Transverse colon (tissue), 4 donors: ENCODE measurements around the gene KIFC3. TPM values are rescaled to one million over a fixed set of nuclear protein-coding genes. Genes with fewer than 3 reads are reported as not detected.
A peak's percentile ranks its signal among the peaks of the same experiment; 100 is the strongest.
"Not testable (repeated sequence)": the region's sequence is repeated elsewhere in the genome, so short reads cannot be mapped to it uniquely, and the experiment has no call there.

ENCODE experiments used
- DNase-seq: peaks from one replicate; pipeline ENCODE4 v3.0.0-alpha.2; 2019
- H3K27ac ChIP-seq, 4 donors: fragments of 200-600 bp; sonication (generic); 2 replicates each; pipeline ENCODE4 v1.5.1; 2016 to 2018; ENCODE audit warnings: inconsistent platforms in 4 of 4
- H3K27me3 ChIP-seq: fragments of 200-600 bp; sonication (generic); 2 replicates; pipeline ENCODE4 v1.5.1; 2017; ENCODE audit warnings: inconsistent platforms
- H3K36me3 ChIP-seq, 4 donors: fragments of 200-600 bp; sonication (generic); 2 replicates each; pipeline ENCODE4 v1.5.1; 2017 to 2019; ENCODE audit warnings: inconsistent platforms in 4 of 4
- H3K4me1 ChIP-seq, 4 donors: fragments of 200-600 bp; sonication (generic); 2 replicates each; pipeline ENCODE4 v1.5.1; 2017 to 2020; ENCODE audit warnings: inconsistent platforms in 4 of 4
- H3K4me3 ChIP-seq, 4 donors: fragments of 200-600 bp; sonication (generic); 1 replicate in 1 of 4; 2 replicates in 3 of 4; pipeline versions ENCODE4 v1.5.1 to v1.6.1; 2017 to 2019; ENCODE audit warnings: inconsistent platforms in 4 of 4
- H3K9me3 ChIP-seq, 2 donors: fragments of 200-600 bp; sonication (generic); 2 replicates each; pipeline ENCODE4 v1.5.1; 2017 to 2019; ENCODE audit warnings: inconsistent platforms in 2 of 2
- CTCF ChIP-seq, 5 experiments: fragments of 200-600 bp in 3 of 5; fragments of 450-650 bp in 2 of 5; sonication (generic) in 3 of 5; IDR thresholded peaks; 1 replicate in 2 of 5; 2 replicates in 3 of 5; pipeline ENCODE4 v1.5.1; 2016 to 2017; ENCODE audit warnings: antibody characterized with exemption in 5 of 5, inconsistent platforms in 3 of 5, mild to moderate bottlenecking in 2 of 5, moderate library complexity in 1 of 5
- EP300 ChIP-seq: sonication (generic); formaldehyde crosslinking; IDR thresholded peaks from one replicate; pipeline ENCODE4 v1.6.1; 2017; ENCODE audit warnings: antibody characterized with exemption, low read depth
- POLR2A ChIP-seq: fragments of 450-650 bp; IDR thresholded peaks from one replicate; pipeline ENCODE4 v1.6.1; 2016; ENCODE audit warnings: antibody characterized with exemption, mild to moderate bottlenecking, moderate library complexity
- POLR2AphosphoS5 ChIP-seq, 3 donors: sonication (generic); formaldehyde crosslinking; IDR thresholded peaks; one replicate each; pipeline ENCODE4 v1.6.1; 2016; ENCODE audit warnings: antibody characterized with exemption in 3 of 3
- WGBS, 2 donors: methylation state at CpG; one replicate each; pipeline ENCODE4 v1.1.5; 2018; ENCODE audit warnings: low coverage in 1 of 2; 5-methylcytosine and 5-hydroxymethylcytosine counted together
- in situ Hi-C, 4 donors: fragments of 200-750 bp; cut with MboI; loops; one replicate each; pipeline versions ENCODE4 v1.15.0 to v1.15.1; 2017; ENCODE audit warnings: low sequenced_read_pairs in 3 of 4, low pct_ligation_motif_present in 1 of 4, low pct_unique_long_range_greater_than_20kb in 1 of 4
- intact Hi-C: fragments of 100-400 bp; cut with DNase I; formaldehyde crosslinking; loops from one replicate; pipeline ENCODE4 v1.15.1; 2023; ENCODE audit warnings: low total_unique reads
- total RNA-seq, 4 donors: library from RNA; depleted of rRNA; stranded (reverse); fragments of >200 nt; gene quantifications; one replicate each; pipeline ENCODE4 v1.1.0, GENCODE V29; 2016

The KIFC3 gene
- total RNA-seq, 4 donors from 2014 or later = 5.2 to 46.8 (median 13.5) TPM

DNA sequence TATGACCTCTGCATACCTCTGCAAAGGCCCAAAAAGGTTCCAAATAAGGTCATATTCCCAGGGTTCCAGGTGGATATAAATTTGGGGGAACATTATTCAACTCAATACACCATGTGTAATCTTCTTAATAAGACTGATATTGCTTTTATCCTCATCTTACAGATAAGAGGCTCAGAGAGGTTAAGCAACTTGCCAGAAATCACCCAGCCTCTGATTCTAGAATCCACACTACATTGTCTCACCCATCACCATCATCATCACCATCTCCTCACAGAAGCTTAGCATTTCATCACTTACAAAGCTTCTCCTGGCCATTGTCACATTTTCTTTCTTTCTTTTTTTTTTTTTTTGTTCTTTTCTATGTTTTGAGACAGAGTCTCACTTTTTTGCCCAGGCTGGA lies 15.4 kb upstream of the KIFC3 start:
- Histone ChIP-seq H3K4me3 (no peak overlapping the region), H3K27me3 (no peaks in the 10 kb centered on the region), H3K36me3 (no peaks in the 10 kb centered on the region), H3K4me1 (peaks cover 6 to 29% (median 12%) of the 10 kb centered on the region in 4 donors), H3K9me3 (no peaks in the 10 kb centered on the region), H3K27ac (no peak overlapping the region)
- DNase-seq = no peak
- in situ Hi-C loops (no loop called here), intact Hi-C loops (no loop called here)
- no peak for TF ChIP-seq POLR2AphosphoS5 (IDR thresholded peaks at IDR 0.05)
- no peak for TF ChIP-seq POLR2A
- TF ChIP-seq EP300 = no peak
- no peak for TF ChIP-seq CTCF (IDR thresholded peaks at IDR 0.05)

DNA sequence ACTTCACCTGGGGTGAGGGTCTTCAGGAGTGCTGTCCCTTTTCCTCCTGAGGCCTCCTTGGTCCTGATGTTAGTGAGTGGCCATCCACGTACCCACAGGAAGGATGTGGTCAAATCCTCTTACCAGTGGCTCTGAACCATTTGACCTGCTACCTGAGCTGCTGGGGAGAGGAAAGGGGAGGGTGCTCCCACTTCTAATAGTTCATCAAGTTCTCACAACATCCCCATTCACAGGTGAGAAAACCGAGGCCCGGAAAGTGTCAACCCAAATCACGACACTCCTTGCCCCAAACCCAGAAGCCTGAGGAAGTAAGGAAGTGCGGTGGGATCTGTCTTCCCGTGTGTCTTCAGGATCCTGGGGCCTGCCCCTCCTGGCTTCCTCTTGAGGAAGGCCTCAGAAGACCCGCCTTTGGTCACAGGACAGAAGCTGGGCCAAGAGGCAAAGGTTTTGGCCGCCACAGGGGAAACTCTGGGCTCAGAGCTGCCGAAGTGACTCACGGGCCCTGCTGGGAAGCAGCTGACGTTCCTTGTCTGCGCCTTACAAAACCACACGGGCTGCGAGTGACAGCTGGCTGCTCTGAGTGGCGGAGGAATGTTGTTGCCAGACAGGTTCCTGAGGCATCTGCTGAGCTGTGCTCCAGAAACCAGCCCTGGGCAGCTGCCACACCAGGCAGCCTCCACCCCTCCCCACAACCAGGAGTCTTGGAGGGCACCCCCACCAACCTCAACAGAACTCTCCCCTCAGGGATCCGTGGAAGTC lies 13.9 kb upstream of the KIFC3 start:
- H3K9me3 ChIP-seq = no peaks in the 10 kb centered on the region
- no peaks in the 10 kb centered on the region for H3K27me3 ChIP-seq
- peak overlapping the region; percentile 49 to 68 (median 56) for H3K27ac ChIP-seq
- TF ChIP-seq CTCF (IDR thresholded peaks at IDR 0.05) (no peak), POLR2A (no peak), EP300 (no peak), POLR2AphosphoS5 (IDR thresholded peaks at IDR 0.05) (peak; percentile 77 to 83 (median 80))
- intact Hi-C loops = no loop called here
- H3K4me3 ChIP-seq = no peak overlapping the region
- in situ Hi-C loops = no loop called here
- WGBS, 2 donors = 27 to 80% methylated on average over 1 to 15 of the region's 16 CpGs
- no peaks in the 10 kb centered on the region for H3K36me3 ChIP-seq
- peaks cover 6 to 25% (median 10%) of the 10 kb centered on the region in 4 donors for H3K4me1 ChIP-seq
- DNase-seq = peak; percentile 80

DNA sequence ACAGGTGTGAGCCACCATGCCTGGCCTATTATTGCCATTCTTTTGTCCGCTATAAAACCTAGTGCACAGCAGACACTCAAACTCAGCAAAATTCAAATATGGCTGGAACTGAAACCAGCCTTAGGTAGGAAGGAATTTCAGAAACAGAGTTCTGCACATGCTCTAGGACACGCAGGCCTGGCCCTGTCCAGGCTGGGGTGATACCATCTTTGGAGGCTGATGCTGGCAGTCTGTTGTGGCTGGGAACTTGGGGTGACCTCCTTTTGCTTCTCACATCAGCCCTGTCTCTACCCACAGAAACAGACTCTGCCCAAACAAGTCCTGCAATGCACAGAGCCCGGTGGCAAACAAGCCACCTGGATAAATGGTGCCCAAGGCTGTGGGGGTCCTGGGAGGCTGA lies 12.6 kb upstream of the KIFC3 start:
- TF ChIP-seq POLR2A (no peak), POLR2AphosphoS5 (IDR thresholded peaks at IDR 0.05) (no peak), CTCF (IDR thresholded peaks at IDR 0.05) (no peak), EP300 (no peak)
- peaks cover 10 to 32% (median 20%) of the 10 kb centered on the region in 4 donors for H3K4me1 ChIP-seq
- DNase-seq = no peak
- H3K27me3 ChIP-seq = no peaks in the 10 kb centered on the region
- H3K4me3 ChIP-seq = no peak overlapping the region
- WGBS, 2 donors = 81 to 100% methylated on average over 1 to 3 of the region's 3 CpGs
- H3K36me3 ChIP-seq = no peaks in the 10 kb centered on the region
- no peak overlapping the region for H3K27ac ChIP-seq
- in situ Hi-C loops = no loop called here
- H3K9me3 ChIP-seq = no peaks in the 10 kb centered on the region
- intact Hi-C loops = no loop called here

DNA sequence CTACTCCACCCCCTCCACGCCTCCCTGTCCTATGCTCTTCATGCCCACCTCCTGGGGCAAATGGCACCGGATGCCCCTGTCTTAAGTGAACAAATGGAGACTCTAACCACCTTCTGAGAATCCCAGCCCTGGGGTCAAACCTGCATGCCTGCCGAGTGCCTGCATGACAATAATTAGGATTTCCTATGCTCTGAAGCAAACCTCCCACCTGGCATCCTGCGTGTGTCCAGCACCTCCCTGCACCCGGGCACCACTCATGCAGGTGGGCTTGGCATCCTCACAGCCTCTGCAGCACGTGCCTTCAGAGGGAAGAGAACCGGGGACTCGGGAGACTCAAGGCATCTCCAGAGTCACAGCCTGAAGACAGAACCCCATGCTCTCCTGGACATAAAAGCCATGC lies 11.2 kb upstream of the KIFC3 start:
- Histone ChIP-seq H3K27ac (no peak overlapping the region), H3K4me1 (peaks cover 11 to 35% (median 27%) of the 10 kb centered on the region in 4 donors), H3K9me3 (no peaks in the 10 kb centered on the region), H3K4me3 (no peak overlapping the region), H3K36me3 (no peaks in the 10 kb centered on the region), H3K27me3 (no peaks in the 10 kb centered on the region)
- no peak for DNase-seq
- TF ChIP-seq POLR2A (no peak), POLR2AphosphoS5 (IDR thresholded peaks at IDR 0.05) (no peak), EP300 (no peak), CTCF (IDR thresholded peaks at IDR 0.05) (no peak)
- 86 to 100% methylated on average over 1 to 8 of the region's 8 CpGs for WGBS, 2 donors
- in situ Hi-C loops = no loop called here
- intact Hi-C loops = no loop called here

- in situ Hi-C loops, intact Hi-C loops, DNase-seq, H3K4me3 ChIP-seq, H3K36me3 ChIP-seq, H3K27me3 ChIP-seq, H3K9me3 ChIP-seq: not testable (repeated sequence)
- Histone ChIP-seq H3K27ac (peak overlapping the region in 1 of 4 donors; percentile 24), H3K4me1 (peaks cover 11 to 39% (median 28%) of the 10 kb centered on the region in 4 donors)
- WGBS, 2 donors = 73 to 82% methylated on average over 4 to 8 of the region's 8 CpGs
Measured at GRCh38 chr16:57811340-57811739, 9.0 kb upstream of the KIFC3 start.
